Inflammatory macrophage treated with lipopolysaccharide for 4 hours (primary cell): ENCODE data around the gene EIF4B.

Experiments
- DNase-seq: peaks from one replicate; pipeline ENCODE4 v3.0.0-alpha.2; 2020

EIF4B gene

GRCh38 chr12:53047221-53048032 lies 41.2 kb downstream of the EIF4B start:
- DNase-seq: peak; percentile 40

GRCh38 chr12:53048033-53048779 lies 42.0 kb downstream of the EIF4B start:
- no peak for DNase-seq

- DNase-seq: no peak
These were observed 42.6 kb downstream of the EIF4B start for GRCh38 chr12:53048780-53049401.

- DNase-seq: no peak
These were observed 43.5 kb downstream of the EIF4B start, which contains the start of gene TNS2 for GRCh38 chr12:53049571-53050318. Gene TNS2 (plus strand): TSS chr12:53050065. CDS start chr12:53050186, 121 bp downstream.

DNA sequence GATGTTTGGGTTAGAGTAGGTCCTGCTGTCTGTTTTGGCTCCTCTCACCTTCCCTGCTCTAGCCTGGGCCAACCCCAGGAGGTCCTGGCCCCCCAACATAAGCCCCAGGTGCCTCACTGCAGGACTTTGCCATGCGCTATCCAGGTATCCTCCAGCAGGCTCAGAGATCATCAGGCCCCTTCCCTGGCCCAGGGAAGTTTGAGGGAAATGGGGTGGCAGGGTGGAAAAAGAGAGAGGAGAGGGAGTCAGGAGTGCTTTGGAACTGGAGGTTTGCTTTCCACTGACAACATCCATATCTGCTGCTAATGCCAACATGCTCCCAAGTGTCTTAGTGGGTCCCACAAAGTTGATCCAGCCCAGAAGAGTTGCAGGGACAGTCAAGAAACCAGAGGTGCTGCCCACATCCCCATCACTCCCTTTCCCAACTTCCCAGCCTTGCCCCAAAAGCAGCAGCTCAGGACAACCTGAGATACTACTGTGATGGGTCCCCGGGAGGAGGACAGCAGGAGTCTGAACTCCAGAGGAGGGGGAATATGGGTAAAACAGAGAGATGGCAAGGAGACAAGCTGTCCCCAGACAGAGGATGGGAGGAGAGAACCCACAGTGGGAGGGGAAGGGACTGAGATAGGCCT lies 44.3 kb downstream of the EIF4B start:
- DNase-seq: no peak

- peak; percentile 81 for DNase-seq
These were observed 45.0 kb downstream of the EIF4B start for GRCh38 chr12:53051058-53051880.

DNA sequence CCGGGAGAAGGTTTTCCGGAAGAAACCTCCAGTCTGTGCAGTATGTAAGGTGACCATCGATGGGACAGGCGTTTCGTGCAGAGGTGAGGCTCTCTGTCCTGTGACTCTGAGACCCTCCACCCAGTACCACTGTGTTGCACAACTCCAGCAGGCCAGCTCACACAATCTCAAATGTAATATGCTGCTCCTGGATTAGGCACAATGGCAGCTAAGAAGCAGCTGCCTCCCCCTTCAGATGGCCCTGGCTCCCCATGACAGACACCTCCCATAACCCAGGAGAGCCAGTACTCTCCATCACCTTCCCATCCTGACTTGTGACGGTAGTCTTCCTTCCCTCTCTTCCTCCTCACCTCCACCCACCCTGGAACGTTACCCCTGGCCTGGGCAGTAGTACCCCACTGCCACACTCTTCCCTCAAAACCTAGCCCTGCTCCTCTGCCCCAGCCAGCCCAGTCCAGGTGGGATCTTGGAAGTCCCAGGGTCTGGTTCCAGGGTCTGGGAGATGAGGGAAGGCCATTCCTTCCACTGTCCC lies 45.7 kb downstream of the EIF4B start:
- DNase-seq: no peak

DNA sequence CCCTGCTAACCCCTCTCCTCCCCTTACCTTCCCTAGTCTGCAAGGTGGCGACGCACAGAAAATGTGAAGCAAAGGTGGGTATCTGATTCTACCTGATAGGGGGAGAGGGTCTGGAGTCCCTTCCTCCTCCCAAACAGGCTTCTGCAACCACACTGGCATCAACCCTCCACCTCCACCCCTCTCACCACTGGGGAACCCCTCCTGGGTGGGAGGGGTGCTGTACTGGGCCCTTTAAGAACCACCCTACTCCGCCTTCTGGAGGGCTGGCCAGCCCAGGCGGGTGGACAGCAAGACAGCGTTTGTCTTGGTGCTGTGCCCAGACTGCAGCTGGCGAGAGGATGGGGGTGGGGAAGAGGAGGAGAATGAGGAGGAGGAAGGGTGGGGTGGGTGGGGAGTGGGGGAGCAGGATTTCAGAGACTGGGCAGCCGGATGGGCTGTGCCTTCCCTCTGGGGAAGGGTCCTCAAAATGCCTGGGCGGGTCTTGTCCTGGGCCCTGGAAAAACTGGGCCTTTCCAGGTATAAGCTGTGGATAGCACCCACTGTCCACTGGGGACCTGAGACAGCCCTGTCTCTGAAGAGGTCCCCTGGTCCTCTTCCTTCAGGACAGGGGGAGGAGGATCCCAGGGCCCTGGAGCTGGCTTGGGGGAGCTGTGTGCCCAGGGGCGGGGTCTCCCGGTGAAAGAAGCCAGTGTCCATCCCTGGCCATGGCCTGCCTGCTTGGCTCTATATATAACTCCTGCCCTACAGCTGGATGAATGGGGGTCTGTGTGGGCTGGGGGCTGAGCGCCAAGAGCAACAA lies 46.4 kb downstream of the EIF4B start:
- DNase-seq: no peak

GRCh38 chr12:53053218-53054111 lies 47.2 kb downstream of the EIF4B start:
- peak; percentile 32 for DNase-seq

- peak; percentile 90 for DNase-seq
These were observed 48.0 kb downstream of the EIF4B start for GRCh38 chr12:53054112-53054878.

- DNase-seq: no peak
These were observed 49.4 kb downstream of the EIF4B start for GRCh38 chr12:53055471-53056266.

GRCh38 chr12:53056296-53056695 lies 50.0 kb downstream of the EIF4B start:
- no peak for DNase-seq

- no peak for DNase-seq
These were observed 50.6 kb downstream of the EIF4B start for GRCh38 chr12:53056901-53057300.

DNA sequence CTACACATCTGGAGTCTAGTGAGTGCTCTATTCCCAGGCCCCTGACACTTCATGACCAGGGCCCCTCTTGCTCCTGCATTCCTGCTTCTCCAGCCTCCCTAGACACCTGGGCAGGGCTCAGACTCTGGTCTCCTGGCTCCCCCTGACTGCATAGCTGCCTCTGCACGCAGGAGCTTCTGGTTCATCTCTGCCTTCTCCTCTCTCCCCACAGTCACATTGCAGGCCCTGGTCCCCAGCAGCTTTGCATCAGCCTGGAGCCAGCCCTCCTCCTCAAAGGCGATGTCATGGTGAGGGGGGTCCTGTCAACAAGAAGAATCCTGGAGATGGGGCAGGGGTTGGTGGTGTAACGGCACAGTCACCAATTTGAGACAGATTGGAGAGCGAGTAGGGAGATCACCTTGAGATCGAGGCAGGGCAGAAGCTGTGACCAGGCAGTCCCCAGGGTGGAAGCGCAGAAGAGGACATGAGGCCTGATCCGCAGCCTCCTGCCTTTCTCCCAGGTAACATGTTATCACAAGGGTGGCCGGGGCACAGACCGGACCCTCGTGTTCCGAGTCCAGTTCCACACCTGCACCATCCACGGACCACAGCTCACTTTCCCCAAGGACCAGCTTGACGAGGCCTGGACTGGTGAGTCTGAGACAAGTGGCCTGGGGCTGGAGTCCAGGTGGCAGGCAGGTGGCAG lies 51.7 kb downstream of the EIF4B start:
- no peak for DNase-seq

DNA sequence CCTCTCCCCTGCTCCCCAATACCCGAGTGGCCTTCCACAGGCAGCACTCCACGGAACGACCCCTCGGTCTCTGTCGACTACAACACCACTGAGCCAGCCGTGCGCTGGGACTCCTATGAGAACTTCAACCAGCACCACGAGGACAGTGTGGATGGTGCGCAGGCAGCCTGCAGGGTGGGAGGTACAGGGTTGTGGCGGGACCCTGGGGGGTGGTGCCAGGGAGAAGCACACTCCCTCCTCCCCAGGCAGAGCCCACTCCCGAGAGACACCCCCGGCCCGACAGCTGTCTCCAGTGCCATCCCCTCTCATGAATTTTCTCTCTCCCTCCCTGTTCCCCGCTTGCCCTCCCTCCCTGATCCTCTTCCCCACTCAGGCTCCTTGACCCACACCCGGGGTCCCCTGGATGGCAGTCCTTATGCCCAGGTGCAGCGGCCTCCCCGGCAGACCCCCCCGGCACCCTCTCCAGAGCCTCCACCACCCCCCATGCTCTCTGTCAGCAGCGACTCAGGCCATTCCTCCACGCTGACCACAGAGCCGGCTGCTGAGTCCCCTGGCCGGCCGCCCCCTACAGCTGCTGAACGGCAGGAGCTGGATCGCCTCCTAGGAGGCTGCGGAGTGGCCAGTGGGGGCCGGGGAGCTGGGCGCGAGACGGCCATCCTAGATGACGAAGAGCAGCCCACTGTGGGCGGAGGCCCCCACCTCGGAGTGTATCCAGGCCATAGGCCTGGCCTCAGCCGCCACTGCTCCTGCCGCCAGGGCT lies 52.6 kb downstream of the EIF4B start:
- no peak for DNase-seq

DNA sequence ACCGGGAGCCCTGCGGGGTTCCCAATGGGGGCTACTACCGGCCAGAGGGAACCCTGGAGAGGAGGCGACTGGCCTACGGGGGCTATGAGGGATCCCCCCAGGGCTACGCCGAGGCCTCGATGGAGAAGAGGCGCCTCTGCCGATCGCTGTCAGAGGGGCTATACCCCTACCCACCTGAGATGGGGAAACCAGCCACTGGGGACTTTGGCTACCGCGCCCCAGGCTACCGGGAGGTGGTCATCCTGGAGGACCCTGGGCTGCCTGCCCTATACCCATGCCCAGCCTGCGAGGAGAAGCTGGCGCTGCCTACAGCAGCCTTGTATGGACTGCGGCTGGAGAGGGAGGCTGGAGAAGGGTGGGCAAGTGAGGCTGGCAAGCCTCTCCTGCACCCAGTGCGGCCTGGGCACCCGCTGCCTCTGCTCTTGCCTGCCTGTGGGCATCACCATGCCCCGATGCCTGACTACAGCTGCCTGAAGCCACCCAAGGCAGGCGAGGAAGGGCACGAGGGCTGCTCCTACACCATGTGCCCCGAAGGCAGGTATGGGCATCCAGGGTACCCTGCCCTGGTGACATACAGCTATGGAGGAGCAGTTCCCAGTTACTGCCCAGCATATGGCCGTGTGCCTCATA lies 53.3 kb downstream of the EIF4B start:
- no peak for DNase-seq
